LNCaP clone FGC (cell line): ENCODE data around the gene CCDC177.
A peak's percentile ranks its signal among the peaks of the same experiment; 100 is the strongest.

Experiments used
- DNase-seq: peaks from one replicate; pipeline ENCODE4 v3.0.0-alpha.2; 2011; ENCODE audit warnings: low read depth
- H3K4me3 ChIP-seq: 2 replicates; pipeline ENCODE4 v1.5.1; 2011; ENCODE audit warnings: mild to moderate bottlenecking, low read depth, low read length, control low read depth
- TF ChIP-seq, protein P1 (sequence below): IDR thresholded peaks from 2 replicates; pipeline ENCODE4 v1.5.1; 2012; ENCODE audit warnings: mild to moderate bottlenecking; ENCODE audit not compliant: control insufficient read depth, insufficient read depth; ENCODE audit errors: extremely low read depth

CCDC177 gene

DNA sequence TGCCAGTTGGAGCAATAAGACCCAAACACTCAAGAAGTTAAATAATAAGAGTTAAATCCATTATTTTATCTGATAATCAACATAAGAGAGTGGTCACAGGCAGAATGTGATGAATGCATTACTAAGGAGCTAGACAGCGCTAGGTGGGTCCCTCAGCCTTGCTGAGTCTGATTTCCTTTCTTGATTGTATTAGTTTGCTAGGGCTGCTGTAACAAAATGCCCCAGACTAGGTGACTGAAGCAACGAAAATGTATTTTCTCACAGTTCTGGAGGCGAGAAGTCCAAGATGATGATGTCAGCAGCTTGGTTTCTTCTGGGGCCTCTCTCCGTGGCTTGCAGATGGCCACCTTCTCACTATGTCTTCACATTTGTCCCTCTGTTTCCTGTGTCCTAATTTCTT is 8.2 kb upstream of the CCDC177 start:
- no peak for DNase-seq
- TF ChIP-seq, protein P1, sequence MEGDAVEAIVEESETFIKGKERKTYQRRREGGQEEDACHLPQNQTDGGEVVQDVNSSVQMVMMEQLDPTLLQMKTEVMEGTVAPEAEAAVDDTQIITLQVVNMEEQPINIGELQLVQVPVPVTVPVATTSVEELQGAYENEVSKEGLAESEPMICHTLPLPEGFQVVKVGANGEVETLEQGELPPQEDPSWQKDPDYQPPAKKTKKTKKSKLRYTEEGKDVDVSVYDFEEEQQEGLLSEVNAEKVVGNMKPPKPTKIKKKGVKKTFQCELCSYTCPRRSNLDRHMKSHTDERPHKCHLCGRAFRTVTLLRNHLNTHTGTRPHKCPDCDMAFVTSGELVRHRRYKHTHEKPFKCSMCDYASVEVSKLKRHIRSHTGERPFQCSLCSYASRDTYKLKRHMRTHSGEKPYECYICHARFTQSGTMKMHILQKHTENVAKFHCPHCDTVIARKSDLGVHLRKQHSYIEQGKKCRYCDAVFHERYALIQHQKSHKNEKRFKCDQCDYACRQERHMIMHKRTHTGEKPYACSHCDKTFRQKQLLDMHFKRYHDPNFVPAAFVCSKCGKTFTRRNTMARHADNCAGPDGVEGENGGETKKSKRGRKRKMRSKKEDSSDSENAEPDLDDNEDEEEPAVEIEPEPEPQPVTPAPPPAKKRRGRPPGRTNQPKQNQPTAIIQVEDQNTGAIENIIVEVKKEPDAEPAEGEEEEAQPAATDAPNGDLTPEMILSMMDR, result no peak
- H3K4me3 ChIP-seq, result no peak overlapping the region

DNA sequence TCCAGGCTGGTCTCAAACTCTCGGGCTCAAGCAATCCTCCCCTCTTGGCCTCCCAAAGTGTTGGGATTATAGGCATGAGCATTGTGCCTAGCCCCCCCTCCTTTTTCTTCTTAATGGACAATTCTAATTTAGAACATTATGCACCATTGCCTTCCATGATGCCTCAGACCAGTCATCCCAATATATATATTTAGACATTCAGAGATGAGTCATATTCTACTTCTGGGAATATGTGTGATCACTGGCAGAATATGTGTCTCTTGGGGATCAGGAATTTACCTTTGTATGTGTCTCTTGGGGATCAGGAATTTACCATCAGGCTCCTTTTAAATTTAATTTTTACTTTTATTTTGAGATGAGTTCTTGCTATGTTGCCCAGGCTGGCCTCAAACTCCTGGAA is 7.5 kb upstream of the CCDC177 start:
- TF ChIP-seq, protein P1, result no peak
- no peak for DNase-seq
- H3K4me3 ChIP-seq, result no peak overlapping the region

DNA sequence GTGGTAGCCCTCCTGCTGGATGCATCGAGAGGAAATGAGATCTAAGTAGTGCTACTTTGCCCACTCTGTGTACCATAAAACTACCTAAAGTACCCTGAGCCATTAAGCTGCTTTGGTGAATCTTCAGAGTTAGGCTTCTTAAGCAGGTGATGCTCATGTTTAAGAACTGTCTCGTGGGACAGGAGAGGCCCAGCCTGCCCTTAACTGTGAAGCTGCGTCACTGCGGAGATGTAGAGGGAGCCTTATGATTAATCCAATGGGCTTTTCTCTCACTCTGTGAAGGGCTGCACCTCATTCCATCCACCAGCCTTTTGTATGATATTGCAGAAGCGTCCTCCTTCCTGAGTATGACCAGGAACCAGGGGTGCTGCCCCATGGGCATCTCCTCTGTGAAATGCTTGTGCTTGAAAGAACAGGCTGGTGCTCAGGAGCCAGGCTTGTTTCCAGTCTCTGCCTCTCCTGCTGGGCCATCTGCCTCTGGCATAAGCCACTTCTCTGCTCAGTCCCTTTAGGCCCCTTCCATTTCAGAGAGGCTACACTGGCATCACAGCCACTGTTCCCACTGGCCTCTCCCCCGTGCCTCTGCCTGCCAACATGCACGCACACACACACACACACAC is 6.8 kb upstream of the CCDC177 start:
- TF ChIP-seq, protein P1, result no peak
- DNase-seq, result no peak

DNA sequence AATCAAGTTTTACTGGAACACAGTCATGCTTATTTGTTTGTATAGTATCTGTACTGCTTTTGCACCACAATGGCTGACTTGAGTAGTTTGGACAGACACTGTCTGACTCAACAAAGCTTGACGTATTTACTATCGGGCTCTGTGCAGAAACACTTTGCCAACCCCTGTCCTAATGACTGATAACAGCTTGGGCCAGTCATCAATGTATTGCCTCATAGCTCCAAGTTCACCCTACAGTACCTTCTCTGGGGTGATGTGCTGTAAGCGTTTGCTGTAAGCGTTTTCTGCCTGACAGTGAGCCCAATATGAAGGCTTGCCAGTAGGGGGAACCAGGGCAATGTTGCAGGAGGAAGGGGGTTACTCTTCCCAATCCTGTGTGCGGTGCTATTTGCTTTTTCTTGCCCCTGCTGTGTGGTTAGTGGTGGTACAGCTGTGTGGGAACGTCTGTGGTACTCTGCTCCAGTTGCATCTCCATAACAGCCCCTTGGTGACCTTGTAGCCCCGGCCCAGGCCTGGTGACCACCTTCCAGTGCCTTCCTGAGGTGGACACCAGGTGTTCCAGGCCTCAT is 5.4 kb upstream of the CCDC177 start:
- no peak overlapping the region for H3K4me3 ChIP-seq
- no peak for DNase-seq
- TF ChIP-seq, protein P1, result peak; percentile 40

More for the DNA sequence above, 6.8 kb upstream of the CCDC177 start:
- H3K4me3 ChIP-seq, result no peak overlapping the region

DNA sequence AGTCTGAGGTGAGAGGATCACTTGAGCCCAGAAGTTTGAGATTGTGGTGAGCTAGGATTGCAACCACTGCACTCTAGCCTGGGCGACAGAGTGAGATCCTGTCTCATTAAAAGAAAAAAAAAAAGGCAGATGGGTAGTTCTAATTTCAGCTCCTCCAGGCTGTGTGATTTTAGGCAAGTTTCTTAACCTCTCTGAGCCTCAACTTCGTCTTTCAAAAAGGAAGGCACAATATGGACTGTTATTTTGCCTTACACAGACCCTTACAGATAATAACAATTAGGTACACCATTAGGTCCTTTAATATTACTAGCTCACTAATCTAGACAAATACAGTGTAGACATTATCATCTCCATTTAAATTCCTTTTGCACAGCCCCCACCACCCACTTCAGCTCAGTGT is 4.8 kb upstream of the CCDC177 start:
- no peak for DNase-seq
- no peak overlapping the region for H3K4me3 ChIP-seq
- TF ChIP-seq, protein P1, result no peak

DNA sequence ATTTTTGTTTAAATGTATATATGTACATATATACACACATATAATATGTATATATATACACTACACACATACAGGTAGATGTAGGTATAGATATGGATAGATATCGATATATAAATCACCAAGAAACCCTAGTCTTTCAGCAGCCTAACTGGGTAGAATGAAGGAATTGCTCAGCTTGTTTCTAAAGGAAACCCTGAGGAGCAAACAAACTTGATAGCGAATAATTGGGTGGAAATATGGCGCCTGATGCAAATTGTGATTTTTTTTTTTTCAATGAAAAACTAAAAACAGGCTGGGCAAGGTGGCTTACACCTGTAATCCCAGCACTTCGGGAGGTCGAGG is 254 bp upstream of the CCDC177 start:
- TF ChIP-seq, protein P1, result no peak
- DNase-seq, result no peak
- H3K4me3 ChIP-seq, result no peak overlapping the region

DNA sequence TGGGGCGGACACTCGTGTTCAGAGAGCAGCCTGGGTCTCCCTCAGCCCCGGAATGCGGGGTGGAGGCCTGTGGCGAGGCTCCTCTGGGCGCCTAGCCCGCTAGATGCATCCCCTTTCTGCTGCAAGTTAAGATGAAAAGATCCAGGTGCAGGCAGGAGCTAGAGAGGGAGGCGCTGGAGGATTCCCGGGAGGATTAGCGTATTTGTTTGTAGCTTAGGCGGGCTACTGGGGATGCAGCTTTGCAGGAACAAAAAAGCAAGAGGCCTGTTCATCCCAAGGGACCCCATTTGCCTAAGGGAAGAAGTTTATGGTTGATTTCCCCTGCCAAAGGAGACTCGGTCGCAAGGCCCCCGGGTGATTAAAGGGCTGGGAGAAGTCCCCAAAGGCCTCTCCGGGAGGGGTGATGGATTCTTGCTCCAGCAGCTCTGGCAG is 824 bp downstream of the CCDC177 start:
- H3K4me3 ChIP-seq, result no peak overlapping the region
- TF ChIP-seq, protein P1, result no peak
- DNase-seq, result no peak
